Activated CD8-positive, alpha-beta memory T cell treated with anti-CD3 and anti-CD28 coated beads for 1 hour (primary cell): ENCODE results near the gene TSPAN18.

Source experiments
- DNase-seq, 2 donors: peaks; one replicate each; pipeline ENCODE4 v3.0.0-alpha.2; 2020; ENCODE audit warnings: low read depth in 1 of 2; ENCODE audit errors: extremely low read depth in 1 of 2

The TSPAN18 gene

GRCh38 chr11:44934110-44934509, 207.3 kb downstream of the TSPAN18 start:
- DNase-seq = no peak

- DNase-seq = no peak
Measured at GRCh38 chr11:44934735-44935250, 208.0 kb downstream of the TSPAN18 start.

GRCh38 chr11:44936525-44936924, 209.8 kb downstream of the TSPAN18 start:
- peak; percentile 56 to 67 for DNase-seq

- no peak for DNase-seq
Measured at GRCh38 chr11:44936951-44937543, 210.3 kb downstream of the TSPAN18 start.

- DNase-seq = no peak
Measured at GRCh38 chr11:44938066-44938691, 211.4 kb downstream of the TSPAN18 start.

GRCh38 chr11:44939673-44940395, 213.1 kb downstream of the TSPAN18 start:
- DNase-seq = no peak

- no peak for DNase-seq
Measured at GRCh38 chr11:44940404-44940803, 213.6 kb downstream of the TSPAN18 start.

- no peak for DNase-seq
Measured at GRCh38 chr11:44940835-44941234, 214.1 kb downstream of the TSPAN18 start.

GRCh38 chr11:44941259-44942021, 214.7 kb downstream of the TSPAN18 start:
- no peak for DNase-seq

- no peak for DNase-seq
Measured at GRCh38 chr11:44942029-44942955, 215.5 kb downstream of the TSPAN18 start.

GRCh38 chr11:44943118-44943517, 216.4 kb downstream of the TSPAN18 start:
- no peak for DNase-seq

- DNase-seq = no peak
Measured at GRCh38 chr11:44943696-44944095, 216.9 kb downstream of the TSPAN18 start.

GRCh38 chr11:44944181-44944852, 217.6 kb downstream of the TSPAN18 start:
- no peak for DNase-seq

- DNase-seq = no peak
Measured at GRCh38 chr11:44944853-44945235, 218.1 kb downstream of the TSPAN18 start.

- no peak for DNase-seq
Measured at GRCh38 chr11:44945666-44946065, 218.9 kb downstream of the TSPAN18 start.

- no peak for DNase-seq
Measured at GRCh38 chr11:44946263-44946662, 219.5 kb downstream of the TSPAN18 start.

GRCh38 chr11:44947114-44947513, 220.4 kb downstream of the TSPAN18 start:
- DNase-seq = no peak

GRCh38 chr11:44948155-44948554, 221.4 kb downstream of the TSPAN18 start:
- DNase-seq = no peak

GRCh38 chr11:44949160-44950030, 222.6 kb downstream of the TSPAN18 start:
- no peak for DNase-seq
